GM12891 (cell line): ENCODE data around the gene STK38L.

Source experiments
- PAX5 ChIP-seq: IDR thresholded peaks from 2 replicates; pipeline ENCODE4 v1.6.1; 2011; ENCODE audit warnings: low read length, moderate library complexity, mild to moderate bottlenecking; ENCODE audit not compliant: insufficient read depth, severe bottlenecking
- POLR2A ChIP-seq: IDR thresholded peaks from 2 replicates; pipeline ENCODE4 v1.6.1; 2011; ENCODE audit warnings: low read depth, low read length, control low read depth
- POLR2AphosphoS5 ChIP-seq: IDR thresholded peaks from 2 replicates; pipeline ENCODE4 v1.6.1; 2011; ENCODE audit warnings: low read depth, low read length, control low read depth
- POU2F2 ChIP-seq: IDR thresholded peaks from 2 replicates; pipeline ENCODE4 v1.6.1; 2011; ENCODE audit warnings: low read depth, mild to moderate bottlenecking, control low read depth, low read length, moderate library complexity
- SPI1 ChIP-seq: IDR thresholded peaks from 2 replicates; pipeline ENCODE4 v1.6.1; 2011; ENCODE audit warnings: low read depth, low read length, control low read depth
- TAF1 ChIP-seq: IDR thresholded peaks from 2 replicates; pipeline ENCODE4 v1.6.1; 2011; ENCODE audit warnings: low read depth, low read length, control low read depth

DNA sequence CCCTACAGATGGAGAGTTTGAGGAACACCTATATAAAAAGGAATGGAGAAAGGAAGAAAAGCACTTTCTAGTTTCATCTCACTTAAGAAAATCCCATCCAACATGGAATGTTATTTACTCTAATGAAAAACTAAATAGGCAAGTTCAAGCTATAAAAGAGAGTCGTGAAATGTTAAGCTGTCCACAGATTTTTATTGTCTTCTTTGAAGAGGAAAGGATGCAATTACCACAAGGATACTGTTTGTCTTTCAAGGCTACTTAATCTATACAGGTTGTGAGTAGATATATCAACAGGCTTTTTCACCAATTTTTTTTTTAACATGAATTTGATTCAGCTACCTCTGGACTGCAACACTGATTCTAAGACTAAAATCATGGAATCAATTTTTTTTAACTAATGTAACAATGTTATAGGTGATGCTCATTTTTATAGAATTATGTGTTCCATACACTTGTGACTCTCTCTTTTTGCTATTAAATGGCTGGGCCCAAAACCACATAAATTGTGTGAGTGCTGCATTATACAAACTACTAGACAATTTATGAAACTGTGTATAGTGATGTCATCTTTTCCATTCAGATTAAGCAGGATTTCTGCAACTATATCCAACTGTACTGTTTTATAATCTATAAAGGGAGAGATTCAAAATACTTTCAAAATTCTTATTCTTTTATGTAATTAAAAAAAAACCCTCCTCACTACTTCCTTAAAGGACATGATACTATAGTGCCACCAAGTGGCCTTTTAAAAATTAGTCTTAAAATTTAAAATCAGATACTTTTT, 61.8 kb downstream of the STK38L start:
- TF ChIP-seq TAF1 (no peak), POLR2AphosphoS5 (no peak), POLR2A (no peak), POU2F2 (no peak), PAX5 (no peak), SPI1 (no peak)
